ENCODE data around the gene PCBP3. TPM values are rescaled to one million over a fixed set of nuclear protein-coding genes. Genes with fewer than 3 reads are reported as not detected.

PCBP3 gene
- total and polyA plus RNA-seq, 2 of the 8 experiments (the other 6 are each of a cell fraction or from before 2014, with no cell fraction given): 3.5 to 6.3 TPM

DNA sequence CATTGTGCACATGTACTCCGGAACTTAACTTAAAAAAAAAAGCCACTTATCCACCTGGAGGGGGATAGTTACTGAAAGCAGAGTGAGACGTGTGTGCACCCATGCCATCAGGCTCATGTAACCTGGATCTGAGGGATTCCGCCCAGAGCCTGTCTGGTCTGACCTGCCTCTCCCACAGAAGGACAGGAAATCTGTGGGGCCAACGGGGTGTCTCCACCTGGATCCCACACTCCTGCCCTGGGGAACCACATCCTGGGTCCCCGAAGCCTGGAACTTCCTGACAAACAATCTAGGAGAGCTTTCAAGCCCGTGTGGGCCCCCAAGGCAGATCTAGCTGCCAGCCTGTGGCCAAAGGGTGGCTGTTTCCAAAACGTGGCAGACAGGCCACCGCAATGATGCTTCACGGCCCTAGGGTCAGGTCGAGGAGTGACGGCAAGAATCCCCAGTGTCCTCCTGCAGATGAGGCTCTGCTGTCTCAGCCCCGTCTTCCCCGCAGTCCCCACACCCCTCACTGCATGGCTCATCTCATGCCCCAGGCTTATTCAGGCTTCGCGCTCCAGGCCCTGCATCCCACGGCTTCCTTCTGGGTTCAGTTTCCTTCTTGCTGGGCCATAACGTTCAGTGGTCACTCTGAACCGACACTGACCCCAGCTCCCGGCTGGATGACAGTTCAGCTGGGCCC, 21.0 kb upstream of the PCBP3 start:
- no peak overlapping the region; the same call in 1 of the 2 replicates for H2AFZ ChIP-seq (ENCODE audit: low read length)
- no peak overlapping the region for H4K5ac ChIP-seq (ENCODE audit: insufficient read length, low read depth, low read length)
- no peak overlapping the region for H2BK12ac ChIP-seq (ENCODE audit: low read depth, low read length)
- WGBS, 2 experiments (ENCODE audit: extremely low coverage in 1 of 2, insufficient coverage in 1 of 2, insufficient read length in 1 of 2, insufficient replicate concordance in 2 of 2, low coverage in 1 of 2, low lambda C conversion rate in 2 of 2, missing lambda C conversion rate in 1 of 2): 80% methylated on average over 16 of the region's 19 CpGs; no CpG with 5 or more reads in 1 of the 2 experiments
- no peak overlapping the region for H2BK20ac ChIP-seq (ENCODE audit: low read length)
- no peak for FAIRE-seq
- H3K9ac ChIP-seq (replicated peaks in 1 of 4; ENCODE audit: extremely low read depth in 1 of 4, low read depth in 3 of 4, low read length in 3 of 4): no peak overlapping the region
- H3K4ac ChIP-seq (replicated peaks; ENCODE audit: insufficient read length, low read depth, low read length): no peak overlapping the region
- no peaks in the 10 kb centered on the region for H3K9me3 ChIP-seq (ENCODE audit: insufficient read depth in 2 of 2, low read depth in 1 of 2, low read length in 1 of 2)
- H3K36me3 ChIP-seq (ENCODE audit: control insufficient read depth in 2 of 4, insufficient read depth in 4 of 4, low read length in 3 of 4): no peaks in the 10 kb centered on the region
- H3K56ac ChIP-seq (replicated peaks; ENCODE audit: insufficient read length, low read depth, low read length): no peak overlapping the region
- no peak overlapping the region for H2BK15ac ChIP-seq (ENCODE audit: low read length)
- no peak for DNase-seq (ENCODE audit: low read depth in 1 of 2, low spot score in 2 of 2)
- H3K4me1 ChIP-seq (replicated peaks in 1 of 4; ENCODE audit: control insufficient read depth in 3 of 4, insufficient read depth in 4 of 4, low read length in 3 of 4): peaks cover 0 to 1% (median 0%) of the 10 kb centered on the region in 4 experiments; a peak in 1 of 7 replicates
- H2BK120ac ChIP-seq (replicated peaks; ENCODE audit: low read depth, low read length): no peak overlapping the region
- CTCF ChIA-PET (ENCODE audit: partially characterized antibody): interaction anchor here (1.1 kb wide), 1 partner anchor 18 kb away, joined by 3 read pairs; no protein-coding TSS in a partner anchor
- no peaks in the 10 kb centered on the region for H3K79me1 ChIP-seq (ENCODE audit: low read depth, low read length)
- no peaks in the 10 kb centered on the region for H4K20me1 ChIP-seq (replicated peaks in 1 of 2; ENCODE audit: control insufficient read depth in 1 of 2, insufficient read depth in 2 of 2, low read length in 2 of 2)
- no peak overlapping the region for H4K8ac ChIP-seq (ENCODE audit: extremely low read depth, insufficient read depth, low read length)
- no peak overlapping the region for H3K4me3 ChIP-seq (ENCODE audit: extremely low read depth in 1 of 4, insufficient read depth in 2 of 4, low read depth in 3 of 4, low read length in 4 of 4)
- POLR2A ChIA-PET (ENCODE audit: partially characterized antibody): no interaction called here
- no peak overlapping the region for H3K23ac ChIP-seq (ENCODE audit: insufficient read length)
- H3K27ac ChIP-seq (ENCODE audit: low read depth, low read length): no peak overlapping the region
- H2AK5ac ChIP-seq (ENCODE audit: low read depth, low read length): no peak overlapping the region
- H3K79me2 ChIP-seq (ENCODE audit: control insufficient read depth in 1 of 2, insufficient read depth in 2 of 2, low read length in 2 of 2): no peaks in the 10 kb centered on the region
- no peaks in the 10 kb centered on the region; a peak in 1 of 7 replicates for H3K27me3 ChIP-seq (replicated peaks in 1 of 4; ENCODE audit: control insufficient read depth in 3 of 4, extremely low read depth in 1 of 4, insufficient read depth in 3 of 4, low read length in 3 of 4)
- H3K4me2 ChIP-seq (ENCODE audit: insufficient read depth in 1 of 2, low read depth in 2 of 2, low read length in 2 of 2): no peak overlapping the region
- TF ChIP-seq CTBP2 (IDR thresholded peaks at IDR 0.05; ENCODE audit: borderline replicate concordance, insufficient read depth, insufficient read length, low read length): no peak
- TF ChIP-seq ASH2L (IDR thresholded peaks at IDR 0.05; ENCODE audit: low read length): no peak
- no peak for TF ChIP-seq PHF8 (conservative IDR thresholded peaks at IDR 0.05; ENCODE audit: low read depth, low read length)
- no peak for TF ChIP-seq CEBPB (IDR thresholded peaks at IDR 0.05; ENCODE audit: low read depth, low read length)
- TF ChIP-seq SP1 (IDR thresholded peaks at IDR 0.05; ENCODE audit: low read depth, low read length): no peak
- no peak for TF ChIP-seq TBP (IDR thresholded peaks at IDR 0.05; ENCODE audit: low read depth, low read length)
- H3K14ac ChIP-seq (ENCODE audit: insufficient read length): no peak overlapping the region
- no peak overlapping the region for H4K91ac ChIP-seq (replicated peaks; ENCODE audit: insufficient read length, low read length)
- no peaks in the 10 kb centered on the region for H3K23me2 ChIP-seq (ENCODE audit: low read depth, low read length)
- no peak overlapping the region for H3K18ac ChIP-seq (ENCODE audit: extremely low read depth, low read length)
- no peak overlapping the region for H2BK5ac ChIP-seq (ENCODE audit: low read depth, low read length)
